ENCODE results near the gene SAA1.
A peak's percentile ranks its signal among the peaks of the same experiment; 100 is the strongest.

The SAA1 gene

GRCh38 chr11:18312012-18312411, 45.9 kb downstream of the SAA1 start:
- DNase-seq, result no peak

GRCh38 chr11:18312663-18313420, 46.8 kb downstream of the SAA1 start:
- peak in 2 of 4 experiments; percentile 27 to 33 for DNase-seq

- DNase-seq, result peak in 2 of 4 experiments; percentile 18 to 31
Observed at GRCh38 chr11:18313965-18314763, 48.1 kb downstream of the SAA1 start.

- peak; percentile 60 to 76 (median 73) for DNase-seq
Observed at GRCh38 chr11:18314784-18315523, 48.9 kb downstream of the SAA1 start.

- no peak for DNase-seq
Observed at GRCh38 chr11:18315893-18316292, 49.8 kb downstream of the SAA1 start.

- DNase-seq, result no peak
Observed at GRCh38 chr11:18317551-18317950, 51.5 kb downstream of the SAA1 start.

Measured in suppressor macrophage (primary cell).